ENCODE data around the gene TTC21A. TPM values are rescaled to one million over a fixed set of nuclear protein-coding genes. Genes with fewer than 3 reads are reported as not detected.

The TTC21A gene
- polyA plus RNA-seq, 1 donor (not counting 4 experiments of a cell fraction or from before 2014, with no cell fraction given), result 1.3 TPM

DNA sequence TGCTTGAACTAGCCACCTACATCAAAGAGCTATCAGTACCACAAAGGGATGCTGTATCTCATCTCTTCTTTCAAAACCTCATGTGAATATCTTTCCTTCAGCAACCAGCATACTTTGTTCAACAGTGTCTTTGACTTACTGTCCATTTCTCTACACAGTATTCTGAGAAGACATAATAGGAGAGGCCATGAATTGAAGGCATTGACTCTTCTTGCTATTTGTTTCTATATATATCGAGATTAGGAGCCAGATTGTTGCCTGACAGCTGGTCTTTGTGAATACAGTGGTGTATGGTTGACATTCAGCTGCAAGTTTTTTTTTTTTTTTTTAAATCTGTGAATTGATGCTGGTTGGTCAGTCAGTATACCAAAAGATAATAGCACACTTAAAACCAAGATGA, 58.0 kb downstream of the TTC21A start:
- Histone ChIP-seq H3K9ac (ENCODE audit: control insufficient read depth, extremely low read depth, insufficient read depth, low read length) (no peak overlapping the region), H3K27ac (ENCODE audit: control insufficient read depth, insufficient read depth, low read length) (no peak overlapping the region), H3K4me1 (ENCODE audit: control insufficient read depth, extremely low read depth, insufficient read depth, low read length) (peaks cover 19% of the 10 kb centered on the region), H2AFZ (ENCODE audit: control insufficient read depth, low read length) (no peak overlapping the region), H3K79me2 (ENCODE audit: control insufficient read depth, insufficient read depth, low read length) (no peaks in the 10 kb centered on the region), H3K4me3 (ENCODE audit: control insufficient read depth in 2 of 3, extremely low read depth in 1 of 3, insufficient read depth in 2 of 3, low read depth in 1 of 3, low read length in 3 of 3) (no peak overlapping the region), H3K9me1 (ENCODE audit: control insufficient read depth, extremely low read depth, insufficient read depth, low read length) (no peaks in the 10 kb centered on the region), H3K9me3 (ENCODE audit: control insufficient read depth, low read depth, low read length) (no peaks in the 10 kb centered on the region), H4K20me1 (ENCODE audit: control insufficient read depth, extremely low read depth, insufficient read depth, low read length) (no peaks in the 10 kb centered on the region), H3K4me2 (ENCODE audit: control insufficient read depth, extremely low read depth, insufficient read depth, low read depth, low read length) (no peak overlapping the region), H3K27me3 (ENCODE audit: control insufficient read depth, extremely low read depth, insufficient read depth, low read length) (no peaks in the 10 kb centered on the region), H3K36me3 (ENCODE audit: control insufficient read depth in 2 of 2, extremely low read depth in 1 of 2, insufficient read depth in 2 of 2, low read length in 2 of 2) (no peaks in the 10 kb centered on the region)
- no peak for FAIRE-seq
- dilution Hi-C loops (cut with MboI; ENCODE audit: extremely low pct_ligation_motif_present, low sequenced_read_pairs), result no loop called here
- TF ChIP-seq EZH2 (IDR thresholded peaks at IDR 0.05; ENCODE audit: low read length), result no peak
- TF ChIP-seq, protein P1, sequence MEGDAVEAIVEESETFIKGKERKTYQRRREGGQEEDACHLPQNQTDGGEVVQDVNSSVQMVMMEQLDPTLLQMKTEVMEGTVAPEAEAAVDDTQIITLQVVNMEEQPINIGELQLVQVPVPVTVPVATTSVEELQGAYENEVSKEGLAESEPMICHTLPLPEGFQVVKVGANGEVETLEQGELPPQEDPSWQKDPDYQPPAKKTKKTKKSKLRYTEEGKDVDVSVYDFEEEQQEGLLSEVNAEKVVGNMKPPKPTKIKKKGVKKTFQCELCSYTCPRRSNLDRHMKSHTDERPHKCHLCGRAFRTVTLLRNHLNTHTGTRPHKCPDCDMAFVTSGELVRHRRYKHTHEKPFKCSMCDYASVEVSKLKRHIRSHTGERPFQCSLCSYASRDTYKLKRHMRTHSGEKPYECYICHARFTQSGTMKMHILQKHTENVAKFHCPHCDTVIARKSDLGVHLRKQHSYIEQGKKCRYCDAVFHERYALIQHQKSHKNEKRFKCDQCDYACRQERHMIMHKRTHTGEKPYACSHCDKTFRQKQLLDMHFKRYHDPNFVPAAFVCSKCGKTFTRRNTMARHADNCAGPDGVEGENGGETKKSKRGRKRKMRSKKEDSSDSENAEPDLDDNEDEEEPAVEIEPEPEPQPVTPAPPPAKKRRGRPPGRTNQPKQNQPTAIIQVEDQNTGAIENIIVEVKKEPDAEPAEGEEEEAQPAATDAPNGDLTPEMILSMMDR (optimal IDR thresholded peaks at IDR 0.05 in 1 of 3, IDR thresholded peaks at IDR 0.05 in 1 of 3, conservative IDR thresholded peaks at IDR 0.05 in 1 of 3; ENCODE audit: extremely low read depth in 1 of 3, insufficient read depth in 2 of 3, low read length in 3 of 3), result no peak
- DNase-seq (ENCODE audit: low read depth, low spot score), result no peak

DNA sequence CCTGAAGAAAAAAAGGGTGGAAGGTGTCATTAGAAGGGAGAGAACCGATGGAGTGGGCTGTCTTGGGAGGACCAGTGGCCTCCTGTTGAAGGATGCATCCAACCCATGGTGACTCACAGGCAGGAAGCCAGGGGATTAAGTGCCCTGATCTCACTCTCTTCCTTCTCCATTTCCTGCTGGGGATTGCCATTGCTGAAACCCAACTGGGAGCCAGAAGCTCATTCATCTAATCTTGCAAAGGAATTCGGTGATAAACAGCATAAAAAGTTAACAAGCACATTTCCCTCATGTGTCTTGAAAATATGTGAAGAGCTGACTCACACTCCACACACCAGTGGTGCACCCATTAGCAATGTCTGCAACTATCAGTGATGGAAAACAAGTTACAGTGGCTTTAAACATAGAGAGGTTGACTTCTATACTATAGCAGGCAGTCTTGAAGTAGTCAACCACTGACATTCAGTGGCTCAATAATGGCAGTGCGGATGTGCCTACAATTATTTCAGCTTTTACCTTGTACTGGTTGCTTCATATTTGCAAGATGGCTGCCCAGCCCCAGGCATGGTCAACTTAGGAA, 58.7 kb downstream of the TTC21A start:
- peaks cover 19% of the 10 kb centered on the region for H3K4me1 ChIP-seq (ENCODE audit: control insufficient read depth, extremely low read depth, insufficient read depth, low read length)
- no peaks in the 10 kb centered on the region for H3K9me3 ChIP-seq (ENCODE audit: control insufficient read depth, low read depth, low read length)
- H3K27me3 ChIP-seq (ENCODE audit: control insufficient read depth, extremely low read depth, insufficient read depth, low read length), result no peaks in the 10 kb centered on the region
- no peaks in the 10 kb centered on the region for H3K36me3 ChIP-seq (ENCODE audit: control insufficient read depth in 2 of 2, extremely low read depth in 1 of 2, insufficient read depth in 2 of 2, low read length in 2 of 2)
- FAIRE-seq (peak; percentile 29), DNase-seq (ENCODE audit: low read depth, low spot score) (no peak)
- no peak for TF ChIP-seq EZH2 (IDR thresholded peaks at IDR 0.05; ENCODE audit: low read length)
- TF ChIP-seq, protein P1 (optimal IDR thresholded peaks at IDR 0.05 in 1 of 3, IDR thresholded peaks at IDR 0.05 in 1 of 3, conservative IDR thresholded peaks at IDR 0.05 in 1 of 3; ENCODE audit: extremely low read depth in 1 of 3, insufficient read depth in 2 of 3, low read length in 3 of 3), result no peak
- H3K9ac ChIP-seq (ENCODE audit: control insufficient read depth, extremely low read depth, insufficient read depth, low read length), result no peak overlapping the region
- no peak overlapping the region for H2AFZ ChIP-seq (ENCODE audit: control insufficient read depth, low read length)
- dilution Hi-C loops (cut with MboI; ENCODE audit: extremely low pct_ligation_motif_present, low sequenced_read_pairs), result no loop called here
- no peaks in the 10 kb centered on the region for H3K79me2 ChIP-seq (ENCODE audit: control insufficient read depth, insufficient read depth, low read length)
- H3K4me2 ChIP-seq (ENCODE audit: control insufficient read depth, extremely low read depth, insufficient read depth, low read depth, low read length), result peak overlapping the region; percentile 39
- H3K4me3 ChIP-seq (ENCODE audit: control insufficient read depth in 2 of 3, extremely low read depth in 1 of 3, insufficient read depth in 2 of 3, low read depth in 1 of 3, low read length in 3 of 3), result no peak overlapping the region
- no peaks in the 10 kb centered on the region for H3K9me1 ChIP-seq (ENCODE audit: control insufficient read depth, extremely low read depth, insufficient read depth, low read length)
- H3K27ac ChIP-seq (ENCODE audit: control insufficient read depth, insufficient read depth, low read length), result peak overlapping the region; percentile 57
- no peaks in the 10 kb centered on the region for H4K20me1 ChIP-seq (ENCODE audit: control insufficient read depth, extremely low read depth, insufficient read depth, low read length)
